H1 (cell line): Measurements from ENCODE around the gene WNK2. TPM values are rescaled to one million over a fixed set of nuclear protein-coding genes. Genes with fewer than 3 reads are reported as not detected.
A peak's percentile ranks its signal among the peaks of the same experiment; 100 is the strongest.

Source experiments
- CTCF ChIA-PET: fragments of 300-600 bp; sonication (Branson Sonifier 250); formaldehyde crosslinking; loops from one replicate; lab custom pipeline; 2021; ENCODE audit not compliant: partially characterized antibody; lab: Charles Lee
- POLR2A ChIA-PET: fragments of 300-600 bp; sonication (Branson Sonifier 250); formaldehyde crosslinking; loops from one replicate; lab custom pipeline; 2021; ENCODE audit warnings: inconsistent platforms; ENCODE audit not compliant: partially characterized antibody; lab: Charles Lee
- DNase-seq, 2 experiments: peaks; one replicate each; pipeline versions ENCODE4 v3.0.0 to v3.0.0-alpha.2; 2010 to 2022; ENCODE audit warnings: low spot score in 2 of 2, low read depth in 1 of 2, mixed read lengths in 1 of 2
- FAIRE-seq: peaks from 2 replicates; lab custom pipeline; 2011; peaks lifted over from hg19 to GRCh38; lab: Jason Lieb, UNC
- H2AFZ ChIP-seq: 2 replicates; pipeline ENCODE4 v1.8.1; 2012; ENCODE audit warnings: low read length, inconsistent platforms
- H2AK5ac ChIP-seq: 2 replicates; pipeline ENCODE4 v1.6.1; 2013; ENCODE audit warnings: low read depth, low read length
- H2BK120ac ChIP-seq: replicated peaks from 2 replicates; pipeline ENCODE3; 2013; ENCODE audit warnings: low read depth, low read length, inconsistent platforms
- H2BK12ac ChIP-seq: 2 replicates; pipeline ENCODE4 v1.6.1; 2013; ENCODE audit warnings: low read depth, low read length
- H2BK15ac ChIP-seq: 2 replicates; pipeline ENCODE4 v1.6.1; 2013; ENCODE audit warnings: low read length
- H2BK20ac ChIP-seq: 2 replicates; pipeline ENCODE4 v1.6.1; 2013; ENCODE audit warnings: low read length
- H2BK5ac ChIP-seq: 2 replicates; pipeline ENCODE4 v1.6.1; 2013; ENCODE audit warnings: low read depth, low read length
- H3K14ac ChIP-seq: 2 replicates; pipeline ENCODE4 v1.6.1; 2013; ENCODE audit warnings: inconsistent platforms; ENCODE audit not compliant: insufficient read length
- H3K18ac ChIP-seq: 2 replicates; pipeline ENCODE4 v1.6.1; 2013; ENCODE audit warnings: low read length; ENCODE audit errors: extremely low read depth
- H3K23ac ChIP-seq: 2 replicates; pipeline ENCODE4 v1.6.1; 2013; ENCODE audit warnings: inconsistent platforms; ENCODE audit not compliant: insufficient read length
- H3K23me2 ChIP-seq: 2 replicates; pipeline ENCODE4 v1.6.1; 2013; ENCODE audit warnings: low read depth, low read length
- H3K27ac ChIP-seq: 2 replicates; pipeline ENCODE4 v1.6.1; 2011; ENCODE audit warnings: low read depth, low read length, inconsistent platforms
- H3K27me3 ChIP-seq, 4 experiments: replicated peaks in 1 of 4; 1 replicate in 1 of 4; 2 replicates in 3 of 4; pipeline versions ENCODE4 v1.6.1 to v1.8.1; 2011 to 2013; ENCODE audit warnings: low read length in 3 of 4, mild to moderate bottlenecking in 3 of 4, inconsistent platforms in 2 of 4, mixed read lengths in 2 of 4, moderate library complexity in 1 of 4; ENCODE audit not compliant: control insufficient read depth in 3 of 4, insufficient read depth in 3 of 4; ENCODE audit errors: extremely low read depth in 1 of 4
- H3K36me3 ChIP-seq, 4 experiments: 2 replicates each; pipeline versions ENCODE4 v1.6.1 to v1.8.1; 2011 to 2013; ENCODE audit warnings: mild to moderate bottlenecking in 4 of 4, low read length in 3 of 4, moderate library complexity in 2 of 4, control low read depth in 1 of 4, inconsistent platforms in 1 of 4; ENCODE audit not compliant: insufficient read depth in 4 of 4, control insufficient read depth in 2 of 4
- H3K4ac ChIP-seq: replicated peaks from 2 replicates; pipeline ENCODE3; 2013; ENCODE audit warnings: low read length, low read depth, mixed read lengths, inconsistent platforms; ENCODE audit not compliant: insufficient read length
- H3K4me1 ChIP-seq, 4 experiments: replicated peaks in 1 of 4; 1 replicate in 1 of 4; 2 replicates in 3 of 4; pipeline versions ENCODE4 v1.6.1 to v1.8.1; 2011 to 2013; ENCODE audit warnings: low read length in 3 of 4, inconsistent platforms in 2 of 4, mixed read lengths in 1 of 4; ENCODE audit not compliant: insufficient read depth in 4 of 4, control insufficient read depth in 3 of 4
- H3K4me2 ChIP-seq, 2 experiments: 2 replicates each; pipeline versions ENCODE4 v1.6.1 to v1.8.1; 2011 to 2013; ENCODE audit warnings: low read depth in 2 of 2, low read length in 2 of 2, control low read depth in 1 of 2, inconsistent platforms in 1 of 2, mild to moderate bottlenecking in 1 of 2; ENCODE audit not compliant: insufficient read depth in 1 of 2
- H3K4me3 ChIP-seq, 4 experiments: fragments of 200-600, 300-600 bp in 1 of 4; sonication (generic), shearing (Covaris generic), sonication (Bioruptor Twin) in 1 of 4; 2 replicates each; pipeline versions ENCODE4 v1.5.1 to v1.8.1; 2011 to 2016; ENCODE audit warnings: low read length in 4 of 4, low read depth in 3 of 4, control low read depth in 2 of 4, inconsistent platforms in 2 of 4, mild to moderate bottlenecking in 2 of 4, mixed read lengths in 1 of 4, moderate library complexity in 1 of 4; ENCODE audit not compliant: insufficient read depth in 2 of 4; ENCODE audit errors: extremely low read depth in 1 of 4
- H3K56ac ChIP-seq: replicated peaks from 2 replicates; pipeline ENCODE3; 2013; ENCODE audit warnings: low read depth, mild to moderate bottlenecking, mixed read lengths, low read length, inconsistent platforms; ENCODE audit not compliant: insufficient read length
- H3K79me1 ChIP-seq: 2 replicates; pipeline ENCODE4 v1.6.1; 2013; ENCODE audit warnings: low read depth, low read length, control low read depth
- H3K79me2 ChIP-seq, 2 experiments: 2 replicates each; pipeline versions ENCODE4 v1.6.1 to v1.8.1; 2012 to 2013; ENCODE audit warnings: low read length in 2 of 2, mild to moderate bottlenecking in 2 of 2, inconsistent platforms in 1 of 2; ENCODE audit not compliant: insufficient read depth in 2 of 2, control insufficient read depth in 1 of 2
- H3K9ac ChIP-seq, 4 experiments: replicated peaks in 1 of 4; 1 replicate in 1 of 4; 2 replicates in 3 of 4; pipeline versions ENCODE4 v1.6.1 to v1.8.1; 2011 to 2013; ENCODE audit warnings: low read depth in 3 of 4, low read length in 3 of 4, control low read depth in 2 of 4, mild to moderate bottlenecking in 2 of 4, moderate library complexity in 2 of 4, inconsistent platforms in 1 of 4; ENCODE audit errors: extremely low read depth in 1 of 4
- H3K9me3 ChIP-seq, 2 experiments: 2 replicates each; pipeline versions ENCODE4 v1.6.1 to v1.8.1; 2012 to 2013; ENCODE audit warnings: mild to moderate bottlenecking in 2 of 2, moderate library complexity in 2 of 2, control low read depth in 1 of 2, inconsistent platforms in 1 of 2, low read depth in 1 of 2, low read length in 1 of 2, mixed read lengths in 1 of 2; ENCODE audit not compliant: insufficient read depth in 2 of 2
- H4K20me1 ChIP-seq, 2 experiments: replicated peaks in 1 of 2; 2 replicates each; pipeline versions ENCODE3 to v1.8.1; 2011 to 2013; ENCODE audit warnings: inconsistent platforms in 2 of 2, low read length in 2 of 2, mild to moderate bottlenecking in 1 of 2; ENCODE audit not compliant: insufficient read depth in 2 of 2, control insufficient read depth in 1 of 2
- H4K5ac ChIP-seq: 2 replicates; pipeline ENCODE4 v1.6.1; 2013; ENCODE audit warnings: low read length, low read depth, mixed read lengths, inconsistent platforms; ENCODE audit not compliant: insufficient read length
- H4K8ac ChIP-seq: 2 replicates; pipeline ENCODE4 v1.8.0; 2013; ENCODE audit warnings: mild to moderate bottlenecking, moderate library complexity, low read length, inconsistent platforms; ENCODE audit not compliant: insufficient read depth; ENCODE audit errors: extremely low read depth
- H4K91ac ChIP-seq: replicated peaks from 2 replicates; pipeline ENCODE3; 2013; ENCODE audit warnings: low read length, mixed read lengths, inconsistent platforms; ENCODE audit not compliant: insufficient read length
- BACH1 ChIP-seq: IDR thresholded peaks from 2 replicates; pipeline ENCODE4 v1.6.1; 2012; ENCODE audit warnings: low read length, improper control_type of control experiment
- HDAC6 ChIP-seq: IDR thresholded peaks from one replicate; pipeline ENCODE4 v1.7.1; 2012; ENCODE audit warnings: low read depth, mild to moderate bottlenecking, inconsistent platforms, low read length, moderate library complexity
- JUN ChIP-seq: IDR thresholded peaks from 2 replicates; pipeline ENCODE4 v1.6.1; 2011; ENCODE audit warnings: low read depth, mild to moderate bottlenecking, improper control_type of control experiment, low read length
- JUND ChIP-seq: IDR thresholded peaks from 2 replicates; pipeline ENCODE4 v1.6.1; 2011; ENCODE audit warnings: mild to moderate bottlenecking, improper control_type of control experiment, low read length
- NANOG ChIP-seq: IDR thresholded peaks from 2 replicates; pipeline ENCODE4 v1.6.1; 2011; ENCODE audit warnings: low read length, low read depth, mild to moderate bottlenecking, inconsistent platforms; ENCODE audit not compliant: insufficient read depth, poor library complexity, severe bottlenecking
- RXRA ChIP-seq: IDR thresholded peaks from 2 replicates; pipeline ENCODE4 v1.6.1; 2011; ENCODE audit warnings: low read depth, mild to moderate bottlenecking, low read length, moderate library complexity; ENCODE audit not compliant: insufficient read depth
- SRF ChIP-seq: IDR thresholded peaks from 2 replicates; pipeline ENCODE4 v1.6.1; 2011; ENCODE audit warnings: mild to moderate bottlenecking, low read depth, low read length, moderate library complexity
- TAF7 ChIP-seq: optimal IDR thresholded peaks from 2 replicates; pipeline ENCODE3; 2011; ENCODE audit warnings: low read depth, mild to moderate bottlenecking, inconsistent platforms, low read length, moderate library complexity, borderline replicate concordance
- WGBS, 2 experiments: shearing (Covaris generic) in 1 of 2; methylation state at CpG; one replicate each; pipeline versions ENCODE4 v1.1.6 to v1.1.7; 2013 to 2015; ENCODE audit warnings: low lambda C conversion rate in 2 of 2, mixed read lengths in 2 of 2, inconsistent platforms in 1 of 2, low coverage in 1 of 2, missing lambda C conversion rate in 1 of 2; ENCODE audit not compliant: insufficient replicate concordance in 2 of 2, insufficient coverage in 1 of 2, insufficient read length in 1 of 2; ENCODE audit errors: extremely low coverage in 1 of 2, missing lambda C conversion rate in 1 of 2; 5-methylcytosine and 5-hydroxymethylcytosine counted together
- polyA plus RNA-seq, 7 experiments: library from polyadenylated mRNA; depleted of rRNA in 3 of 7; stranded (reverse) in 5 of 7; unstranded in 2 of 7; fragments of >200 nt in 5 of 7; fragments of 200-250 nt in 2 of 7; gene quantifications; 1 replicate in 5 of 7; 2 replicates in 1 of 7; 4 replicates in 1 of 7; pipeline versions ENCODE4 v1.2.1 to v1.2.3, GENCODE V29; 2011 to 2013; ENCODE audit warnings: missing spikeins in 2 of 7, mixed read lengths in 2 of 7
- total RNA-seq: library from RNA; stranded (reverse); fragmentation: NEBNext Ultra II Directional; extraction: Animal tissue kit (Norgen Biotek cat#: 25700); gene quantifications from 2 replicates; pipeline ENCODE4 v1.2.1, GENCODE V29; 2021
- TF ChIP-seq, protein P1 (sequence below): IDR thresholded peaks from 2 replicates; pipeline ENCODE4 v1.6.1; 2011; ENCODE audit warnings: low read length, improper control_type of control experiment

Gene WNK2
- total and polyA plus RNA-seq, 2 of the 8 experiments (the other 6 are each of a cell fraction or from before 2014, with no cell fraction given): 12.0 to 87.2 TPM

DNA sequence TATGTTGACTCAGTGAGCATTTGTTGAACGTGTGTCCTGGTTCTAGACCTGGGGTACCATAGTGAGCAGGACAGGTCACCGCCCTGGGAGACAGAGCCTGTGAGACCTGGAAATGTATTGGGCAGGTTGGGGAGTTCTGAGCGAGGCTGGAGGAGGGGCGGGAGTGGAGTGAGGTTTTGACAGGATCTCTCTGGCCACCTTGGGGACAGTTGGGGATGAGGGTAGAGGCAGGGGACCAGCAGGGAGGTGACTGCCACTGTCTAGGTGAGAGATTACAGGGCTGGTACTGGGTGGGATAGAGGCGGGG is 7.4 kb downstream of the WNK2 start:
- POLR2A ChIA-PET: no interaction called here
- no peak overlapping the region for H3K4me3 ChIP-seq
- FAIRE-seq (no peak), DNase-seq (no peak)
- H2BK120ac ChIP-seq: no peak overlapping the region
- CTCF ChIA-PET: interaction anchor here (1.8 kb wide), 1 partner anchor 111 kb away, joined by 5 read pairs; no protein-coding TSS in a partner anchor
- TF ChIP-seq JUN (no peak), BACH1 (no peak), TAF7 (no peak), SRF (no peak), RXRA (no peak), NANOG (no peak), HDAC6 (no peak), JUND (no peak)
- TF ChIP-seq, protein P1, sequence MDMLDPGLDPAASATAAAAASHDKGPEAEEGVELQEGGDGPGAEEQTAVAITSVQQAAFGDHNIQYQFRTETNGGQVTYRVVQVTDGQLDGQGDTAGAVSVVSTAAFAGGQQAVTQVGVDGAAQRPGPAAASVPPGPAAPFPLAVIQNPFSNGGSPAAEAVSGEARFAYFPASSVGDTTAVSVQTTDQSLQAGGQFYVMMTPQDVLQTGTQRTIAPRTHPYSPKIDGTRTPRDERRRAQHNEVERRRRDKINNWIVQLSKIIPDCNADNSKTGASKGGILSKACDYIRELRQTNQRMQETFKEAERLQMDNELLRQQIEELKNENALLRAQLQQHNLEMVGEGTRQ: no peak
- peaks cover 38% of the 10 kb centered on the region for H3K79me1 ChIP-seq
- H3K79me2 ChIP-seq: peaks cover 0 to 59% of the 10 kb centered on the region in 2 experiments; a peak in 2 of 4 replicates
- H3K56ac ChIP-seq: no peak overlapping the region
- 0 out of 2 replicates have a peak overlapping the region, but pooled peaks have one; percentile 7 for H4K8ac ChIP-seq
- H2AK5ac ChIP-seq: no peak overlapping the region
- H3K9ac ChIP-seq: no peak overlapping the region
- H3K27ac ChIP-seq: no peak overlapping the region
- H4K5ac ChIP-seq: no peak overlapping the region
- no peak overlapping the region for H2BK20ac ChIP-seq
- H3K23ac ChIP-seq: no peak overlapping the region
- H3K18ac ChIP-seq: no peak overlapping the region; the same call in 1 of the 2 replicates
- no peak overlapping the region for H2BK15ac ChIP-seq
- H4K20me1 ChIP-seq: peaks cover 23 to 30% of the 10 kb centered on the region in 2 experiments
- H3K14ac ChIP-seq: no peak overlapping the region
- no peaks in the 10 kb centered on the region for H3K9me3 ChIP-seq
- H2AFZ ChIP-seq: no peak overlapping the region
- WGBS, 2 experiments: 90% methylated on average over 5 of the region's 5 CpGs; no CpG with 5 or more reads in 1 of the 2 experiments
- no peak overlapping the region for H2BK12ac ChIP-seq
- H4K91ac ChIP-seq: no peak overlapping the region
- H3K4ac ChIP-seq: no peak overlapping the region
- no peaks in the 10 kb centered on the region; the same call in 1 of the 2 replicates for H3K23me2 ChIP-seq
- peaks cover 0 to 20% (median 9%) of the 10 kb centered on the region in 4 experiments; a peak in 6 of 7 replicates for H3K4me1 ChIP-seq
- H3K4me2 ChIP-seq: no peak overlapping the region
- no peaks in the 10 kb centered on the region for H3K27me3 ChIP-seq
- H2BK5ac ChIP-seq: no peak overlapping the region
- no peaks in the 10 kb centered on the region; a peak in 1 of 8 replicates for H3K36me3 ChIP-seq
